H9 (cell line): ENCODE data around the gene EFCAB6. TPM values are rescaled to one million over a fixed set of nuclear protein-coding genes. Genes with fewer than 3 reads are reported as not detected.

ENCODE experiments used
- DNase-seq: peaks from one replicate; pipeline ENCODE4 v3.0.0-alpha.2; 2017
- H2AFZ ChIP-seq: one replicate; pipeline ENCODE4 v1.6.1; 2013; ENCODE audit warnings: mild to moderate bottlenecking, low read length, control low read depth, moderate library complexity
- H2AK5ac ChIP-seq: 2 replicates; pipeline ENCODE4 v1.6.1; 2013; ENCODE audit warnings: low read length, control low read depth, mixed read lengths; ENCODE audit not compliant: insufficient read length
- H2BK120ac ChIP-seq: one replicate; pipeline ENCODE4 v1.6.1; 2013; ENCODE audit warnings: low read depth, mild to moderate bottlenecking, low read length, control low read depth, inconsistent platforms; ENCODE audit not compliant: poor library complexity, severe bottlenecking
- H2BK12ac ChIP-seq: 2 replicates; pipeline ENCODE4 v1.6.1; 2013; ENCODE audit warnings: low read length, control low read depth, mixed read lengths, low read depth; ENCODE audit not compliant: insufficient read length
- H2BK15ac ChIP-seq: 2 replicates; pipeline ENCODE4 v1.6.1; 2013; ENCODE audit warnings: low read depth, low read length, control low read depth
- H2BK20ac ChIP-seq: one replicate; pipeline ENCODE4 v1.6.1; 2013; ENCODE audit warnings: low read depth, mild to moderate bottlenecking, low read length, control low read depth, inconsistent platforms; ENCODE audit not compliant: poor library complexity, severe bottlenecking
- H2BK5ac ChIP-seq: 2 replicates; pipeline ENCODE4 v1.6.1; 2013; ENCODE audit warnings: low read length, control low read depth, mixed read lengths; ENCODE audit not compliant: insufficient read length
- H3K14ac ChIP-seq: 2 replicates; pipeline ENCODE4 v1.6.1; 2013; ENCODE audit warnings: low read length, control low read depth; ENCODE audit not compliant: insufficient read depth
- H3K18ac ChIP-seq: 2 replicates; pipeline ENCODE4 v1.6.1; 2013; ENCODE audit warnings: low read depth, mild to moderate bottlenecking, mixed read lengths, low read length, control low read depth; ENCODE audit not compliant: insufficient read length
- H3K23ac ChIP-seq: 2 replicates; pipeline ENCODE4 v1.6.1; 2013; ENCODE audit warnings: low read length, control low read depth, mixed read lengths, low read depth; ENCODE audit not compliant: insufficient read length
- H3K23me2 ChIP-seq: 2 replicates; pipeline ENCODE4 v1.6.1; 2013; ENCODE audit warnings: low read depth, mild to moderate bottlenecking, mixed read lengths, low read length, control low read depth; ENCODE audit not compliant: insufficient read length, poor library complexity, severe bottlenecking
- H3K27ac ChIP-seq: 2 replicates; pipeline ENCODE4 v1.5.1; 2013; ENCODE audit warnings: low read length, control low read depth, mixed read lengths, low read depth; ENCODE audit not compliant: insufficient read length
- H3K27me3 ChIP-seq: 2 replicates; pipeline ENCODE4 v1.6.1; 2013; ENCODE audit warnings: low read length, control low read depth, inconsistent platforms; ENCODE audit not compliant: insufficient read depth
- H3K4ac ChIP-seq: 2 replicates; pipeline ENCODE4 v1.6.1; 2013; ENCODE audit warnings: low read depth, mild to moderate bottlenecking, control low read depth, inconsistent platforms, low read length, moderate library complexity
- H3K4me1 ChIP-seq: 2 replicates; pipeline ENCODE4 v1.6.1; 2013; ENCODE audit warnings: low read length, control low read depth, inconsistent platforms; ENCODE audit not compliant: insufficient read depth
- H3K4me2 ChIP-seq: 2 replicates; pipeline ENCODE4 v1.6.1; 2013; ENCODE audit warnings: low read length, control low read depth, mixed read lengths; ENCODE audit not compliant: insufficient read length, insufficient read depth
- H3K56ac ChIP-seq: 2 replicates; pipeline ENCODE4 v1.6.1; 2013; ENCODE audit warnings: low read depth, mild to moderate bottlenecking, mixed read lengths, low read length, control low read depth; ENCODE audit not compliant: insufficient read length
- H3K79me1 ChIP-seq: 2 replicates; pipeline ENCODE4 v1.6.1; 2013; ENCODE audit warnings: low read depth, mild to moderate bottlenecking, moderate library complexity, low read length, control low read depth, inconsistent platforms; ENCODE audit not compliant: insufficient read depth, poor library complexity, severe bottlenecking
- H3K79me2 ChIP-seq: 2 replicates; pipeline ENCODE4 v1.6.1; 2013; ENCODE audit warnings: low read length, control low read depth, inconsistent platforms; ENCODE audit not compliant: insufficient read depth
- H3K9ac ChIP-seq: 2 replicates; pipeline ENCODE4 v1.6.1; 2013; ENCODE audit warnings: low read length, control low read depth, mixed read lengths; ENCODE audit not compliant: insufficient read length; ENCODE audit errors: extremely low read depth
- H3K9me3 ChIP-seq: one replicate; pipeline ENCODE4 v1.6.1; 2013; ENCODE audit warnings: low read depth, low read length, inconsistent platforms; ENCODE audit not compliant: control insufficient read depth
- H3T11ph ChIP-seq: one replicate; pipeline ENCODE4 v1.6.1; 2013; ENCODE audit warnings: mild to moderate bottlenecking, low read length, control low read depth, inconsistent platforms
- H4K20me1 ChIP-seq: one replicate; pipeline ENCODE4 v1.6.1; 2013; ENCODE audit not compliant: control insufficient read depth, insufficient read length, insufficient read depth
- H4K5ac ChIP-seq: 2 replicates; pipeline ENCODE4 v1.6.1; 2013; ENCODE audit warnings: low read depth, mild to moderate bottlenecking, mixed read lengths, low read length, control low read depth; ENCODE audit not compliant: insufficient read length
- H4K8ac ChIP-seq: replicated peaks from 2 replicates; pipeline ENCODE4 v1.6.1; 2013; ENCODE audit warnings: low read length, control low read depth, mixed read lengths, low read depth; ENCODE audit not compliant: insufficient read length
- H4K91ac ChIP-seq: 2 replicates; pipeline ENCODE4 v1.6.1; 2013; ENCODE audit warnings: low read depth, mild to moderate bottlenecking, moderate library complexity, mixed read lengths, low read length, control low read depth; ENCODE audit not compliant: insufficient read length
- H3K27ac Mint-ChIP-seq, 3 experiments: 2 replicates in 2 of 3; 3 replicates in 1 of 3; pipeline ENCODE4 v1.8.0; 2020 to 2021; ENCODE audit warnings: mixed read lengths in 3 of 3, mild to moderate bottlenecking in 1 of 3, moderate library complexity in 1 of 3
- H3K27me3 Mint-ChIP-seq: 2 replicates; pipeline ENCODE4 v1.8.0; 2021; ENCODE audit warnings: low read depth, mild to moderate bottlenecking, moderate library complexity, mixed read lengths
- H3K36me3 Mint-ChIP-seq, 3 experiments: 2 replicates in 2 of 3; 3 replicates in 1 of 3; pipeline ENCODE4 v1.8.0; 2020 to 2021; ENCODE audit warnings: low read depth in 3 of 3, mixed read lengths in 3 of 3; ENCODE audit not compliant: insufficient read depth in 1 of 3
- H3K4me1 Mint-ChIP-seq, 2 experiments: 2 replicates each; pipeline ENCODE4 v1.8.0; 2020; ENCODE audit warnings: mixed read lengths in 2 of 2
- H3K4me3 Mint-ChIP-seq, 2 experiments: 2 replicates in 1 of 2; 3 replicates in 1 of 2; pipeline ENCODE4 v1.8.0; 2020 to 2021; ENCODE audit warnings: mild to moderate bottlenecking in 2 of 2, mixed read lengths in 2 of 2, moderate library complexity in 1 of 2
- H3K9me3 Mint-ChIP-seq, 2 experiments: 2 replicates in 1 of 2; 3 replicates in 1 of 2; pipeline ENCODE4 v1.8.0; 2020; ENCODE audit warnings: mild to moderate bottlenecking in 2 of 2, mixed read lengths in 2 of 2, moderate library complexity in 1 of 2
- CTCF ChIP-seq: fragments of 200-600 bp; sonication (generic); conservative IDR thresholded peaks from 3 replicates; pipeline ENCODE4 v1.8.0; 2021; ENCODE audit warnings: antibody characterized with exemption, mild to moderate bottlenecking
- WGBS: extraction: QIAGEN DNeasy Blood & Tissue Kit; methylation state at CpG from one replicate; pipeline ENCODE4 v1.1.7; 2013; ENCODE audit warnings: missing lambda C conversion rate, low lambda C conversion rate, mixed read lengths; ENCODE audit not compliant: insufficient read length; ENCODE audit errors: extremely low coverage; 5-methylcytosine and 5-hydroxymethylcytosine counted together
- total RNA-seq: library from RNA; stranded (reverse); gene quantifications from 2 replicates; pipeline ENCODE4 v1.2.1, GENCODE V29; 2021

The EFCAB6 gene
- total RNA-seq, 1 experiment from 2014 or later = 0.31 TPM

- TF ChIP-seq CTCF = no peak
- Histone ChIP-seq H2AFZ (no peak overlapping the region), H2BK15ac (no peak overlapping the region), H3K9me3 (no peaks in the 10 kb centered on the region), H2BK5ac (no peak overlapping the region), H3K56ac (no peak overlapping the region), H4K8ac (no peak overlapping the region), H4K20me1 (no peaks in the 10 kb centered on the region), H3K9ac (no peak overlapping the region), H4K91ac (no peak overlapping the region), H3K79me2 (no peaks in the 10 kb centered on the region), H3K4me2 (no peak overlapping the region), H2AK5ac (no peak overlapping the region), H2BK120ac (no peak overlapping the region), H3K23ac (no peak overlapping the region), H3K27ac (no peak overlapping the region), H3T11ph (no peak overlapping the region), H3K27me3 (no peaks in the 10 kb centered on the region), H3K14ac (no peak overlapping the region), H3K23me2 (no peaks in the 10 kb centered on the region), H3K4ac (no peak overlapping the region), H4K5ac (no peak overlapping the region), H3K4me1 (no peaks in the 10 kb centered on the region), H3K18ac (no peak overlapping the region), H2BK12ac (no peak overlapping the region), H2BK20ac (no peak overlapping the region), H3K79me1 (no peaks in the 10 kb centered on the region)
- peaks cover 5 to 11% (median 8%) of the 10 kb centered on the region in 3 experiments; a peak in 5 of 7 replicates for H3K36me3 Mint-ChIP-seq
- peaks cover 0 to 9% of the 10 kb centered on the region in 2 experiments; a peak in 2 of 4 replicates for H3K4me1 Mint-ChIP-seq
- DNase-seq = no peak
- peaks cover 11 to 17% of the 10 kb centered on the region in 2 experiments for H3K9me3 Mint-ChIP-seq
- H3K4me3 Mint-ChIP-seq = no peak overlapping the region
- peaks cover 13% of the 10 kb centered on the region for H3K27me3 Mint-ChIP-seq
- H3K27ac Mint-ChIP-seq = no peak overlapping the region; a peak in 1 of 7 replicates
- WGBS = no CpG with 5 or more reads among the region's 6 CpGs
Observed at GRCh38 chr22:43534916-43535315, 277.2 kb downstream of the EFCAB6 start.
